SK-N-SH (cell line): Measurements from ENCODE around the gene NDUFB8. TPM values are rescaled to one million over a fixed set of nuclear protein-coding genes. Genes with fewer than 3 reads are reported as not detected.

ENCODE experiments used
- CTCF ChIA-PET: fragments of 300-600, 350-600 bp; formaldehyde crosslinking; extraction: SDS; loops from one replicate; lab custom pipeline; 2021; lab: Yijun Ruan, JAX
- POLR2A ChIA-PET: fragments of 350-600 bp; sonication (Branson Sonifier 250); formaldehyde crosslinking; extraction: SDS; loops from one replicate; lab custom pipeline; 2020; ENCODE audit warnings: antibody characterized with exemption, inconsistent platforms; lab: Yijun Ruan, JAX
- DNase-seq: peaks from one replicate; pipeline ENCODE4 v3.0.0; 2012
- H2AFZ ChIP-seq: fragments of 200-600 bp; sonication (generic); 2 replicates; pipeline ENCODE4 v1.8.1; 2016; ENCODE audit warnings: antibody characterized with exemption, mild to moderate bottlenecking, low read depth
- H3F3A ChIP-seq: fragments of 200-600 bp; sonication (generic); replicated peaks from 2 replicates; pipeline ENCODE3; 2016; ENCODE audit warnings: antibody characterized with exemption, mild to moderate bottlenecking; ENCODE audit not compliant: insufficient read depth
- H3K27ac ChIP-seq, 2 experiments: fragments of 200-500 bp in 1 of 2; fragments of 200-600 bp in 1 of 2; sonication (Bioruptor generic) in 1 of 2; sonication (generic), shearing (Covaris generic) in 1 of 2; 2 replicates each; pipeline versions ENCODE4 v1.5.1 to v1.6.1; 2014 to 2016; ENCODE audit warnings: low read depth in 2 of 2, inconsistent platforms in 1 of 2, low read length in 1 of 2, mild to moderate bottlenecking in 1 of 2, mixed read lengths in 1 of 2
- H3K27me3 ChIP-seq: fragments of 200-600 bp; sonication (generic), shearing (Covaris generic); 2 replicates; pipeline ENCODE4 v1.6.1; 2016; ENCODE audit warnings: mixed run types; ENCODE audit not compliant: insufficient read depth
- H3K36me3 ChIP-seq, 2 experiments: fragments of 200-500 bp in 1 of 2; fragments of 200-600 bp in 1 of 2; sonication (Bioruptor generic) in 1 of 2; sonication (generic) in 1 of 2; replicated peaks in 1 of 2; 2 replicates each; pipeline versions ENCODE3 to v1.5.1; 2014 to 2016; ENCODE audit warnings: low read length in 1 of 2, mild to moderate bottlenecking in 1 of 2; ENCODE audit not compliant: insufficient read depth in 2 of 2, control insufficient read depth in 1 of 2
- H3K4me1 ChIP-seq, 2 experiments: fragments of 200-500 bp in 1 of 2; fragments of 200-600 bp in 1 of 2; sonication (Bioruptor generic) in 1 of 2; sonication (generic), shearing (Covaris generic) in 1 of 2; 2 replicates each; pipeline versions ENCODE4 v1.5.1 to v1.6.1; 2014 to 2016; ENCODE audit warnings: low read depth in 1 of 2, low read length in 1 of 2, mixed run types in 1 of 2; ENCODE audit not compliant: insufficient read depth in 2 of 2, control insufficient read depth in 1 of 2
- H3K4me2 ChIP-seq: fragments of 200-600 bp; sonication (generic), shearing (Covaris generic); 2 replicates; pipeline ENCODE4 v1.6.1; 2017; ENCODE audit warnings: mixed run types
- H3K4me3 ChIP-seq, 2 experiments: fragments of 200-500 bp in 1 of 2; fragments of 200-600 bp in 1 of 2; sonication (Bioruptor generic) in 1 of 2; sonication (generic), shearing (Covaris generic) in 1 of 2; 2 replicates each; pipeline versions ENCODE4 v1.5.1 to v1.8.1; 2014 to 2016; ENCODE audit warnings: low read depth in 2 of 2, inconsistent platforms in 1 of 2, low read length in 1 of 2, mild to moderate bottlenecking in 1 of 2, mixed read lengths in 1 of 2, moderate library complexity in 1 of 2
- H3K79me2 ChIP-seq: fragments of 200-600 bp; sonication (generic); 2 replicates; pipeline ENCODE4 v1.8.1; 2017; ENCODE audit warnings: mild to moderate bottlenecking; ENCODE audit not compliant: insufficient read depth
- H3K9ac ChIP-seq: fragments of 200-600 bp; sonication (generic); 2 replicates; pipeline ENCODE4 v1.6.1; 2017; ENCODE audit warnings: mixed run types
- H3K9me2 ChIP-seq: fragments of 200-600 bp; sonication (generic); 2 replicates; pipeline ENCODE4 v1.6.1; 2017; ENCODE audit warnings: mixed run types
- H3K9me3 ChIP-seq: fragments of 200-600 bp; sonication (generic); 2 replicates; pipeline ENCODE4 v1.6.1; 2017; ENCODE audit warnings: mixed run types, mild to moderate bottlenecking, moderate library complexity
- H4K20me1 ChIP-seq: fragments of 200-600 bp; sonication (generic); 2 replicates; pipeline ENCODE4 v1.6.1; 2017; ENCODE audit warnings: mild to moderate bottlenecking, mixed run types; ENCODE audit not compliant: insufficient read depth
- CHD2 ChIP-seq: fragments of 150-350 bp; IDR thresholded peaks from 2 replicates; pipeline ENCODE4 v1.6.1; 2018; ENCODE audit warnings: low read length; ENCODE audit not compliant: partially characterized antibody
- EZH2phosphoT487 ChIP-seq: fragments of 200-600 bp; sonication (generic); IDR thresholded peaks from 2 replicates; pipeline ENCODE4 v1.6.1; 2017; ENCODE audit warnings: low read depth, mixed run types, mild to moderate bottlenecking, antibody characterized with exemption, moderate library complexity, borderline replicate concordance
- FOSL2 ChIP-seq: IDR thresholded peaks from 2 replicates; pipeline ENCODE4 v1.4.0; 2012; ENCODE audit warnings: low read depth, mild to moderate bottlenecking, moderate library complexity, borderline replicate concordance
- IRF3 ChIP-seq: fragments of 150-350 bp; IDR thresholded peaks from 2 replicates; pipeline ENCODE4 v1.6.1; 2016; ENCODE audit warnings: mild to moderate bottlenecking, low read depth, low read length
- JUND ChIP-seq: IDR thresholded peaks from 2 replicates; pipeline ENCODE4 v1.4.0; 2012
- MXI1 ChIP-seq: IDR thresholded peaks from 2 replicates; pipeline ENCODE4 v1.6.1; 2012; ENCODE audit warnings: mild to moderate bottlenecking, low read depth, low read length, improper control_type of control experiment
- NFIC ChIP-seq: IDR thresholded peaks from 2 replicates; pipeline ENCODE4 v1.4.0; 2012; ENCODE audit warnings: borderline replicate concordance
- NRF1 ChIP-seq: IDR thresholded peaks from 2 replicates; pipeline ENCODE4 v1.6.1; 2012; ENCODE audit warnings: low read depth, mild to moderate bottlenecking, low read length
- RFX5 ChIP-seq: IDR thresholded peaks from 2 replicates; pipeline ENCODE4 v1.6.1; 2012; ENCODE audit warnings: mild to moderate bottlenecking, improper control_type of control experiment, low read length
- RXRA ChIP-seq: IDR thresholded peaks from 2 replicates; pipeline ENCODE4 v1.4.0; 2012; ENCODE audit warnings: low read depth, mild to moderate bottlenecking, borderline replicate concordance
- SMC3 ChIP-seq: IDR thresholded peaks from 2 replicates; pipeline ENCODE4 v1.6.1; 2012; ENCODE audit warnings: low read depth, low read length, improper control_type of control experiment
- TEAD4 ChIP-seq: IDR thresholded peaks from 2 replicates; pipeline ENCODE4 v1.4.0; 2012; ENCODE audit warnings: mild to moderate bottlenecking, borderline replicate concordance; ENCODE audit not compliant: insufficient read depth
- YY1 ChIP-seq: IDR thresholded peaks from 2 replicates; pipeline ENCODE4 v1.4.0; 2012; ENCODE audit warnings: low read depth, mild to moderate bottlenecking
- WGBS: methylation state at CpG from one replicate; pipeline ENCODE4 v1.1.6; 2017; ENCODE audit warnings: low lambda C conversion rate; 5-methylcytosine and 5-hydroxymethylcytosine counted together
- polyA plus RNA-seq, 3 experiments: library from polyadenylated mRNA; depleted of rRNA; stranded (reverse); fragments of >200 nt; gene quantifications; 2 replicates each; pipeline ENCODE4 v1.2.3, GENCODE V29; 2012
- TF ChIP-seq, protein P1 (sequence below): IDR thresholded peaks from 2 replicates; pipeline ENCODE4; 2012
- TF ChIP-seq, protein P2 (sequence below): IDR thresholded peaks from 2 replicates; pipeline ENCODE4 v1.4.0; 2012; ENCODE audit warnings: low read depth
- TF ChIP-seq, protein P3 (sequence below): fragments of 200-600 bp; sonication (generic); IDR thresholded peaks from 2 replicates; pipeline ENCODE4 v1.6.1; 2017; ENCODE audit warnings: antibody characterized with exemption, mild to moderate bottlenecking, moderate library complexity
- TF ChIP-seq, protein P4 (sequence below): IDR thresholded peaks from 2 replicates; pipeline ENCODE4 v1.4.0; 2012; ENCODE audit warnings: low read depth, borderline replicate concordance

Gene NDUFB8
- polyA plus RNA-seq, 1 of the 3 experiments (the other 2 are of a cell fraction): 368 TPM

GRCh38 chr10:100528921-100529474 is 673 bp downstream of the NDUFB8 start:
- TF ChIP-seq IRF3 (no peak), MXI1 (0 out of 2 replicates have a peak, but pooled peaks have one; percentile 37)
- Histone ChIP-seq H2AFZ (peak overlapping the region; percentile 94), H3K4me3 (peak overlapping the region; percentile 75 to 88), H3K4me1 (peaks cover 6 to 11% of the 10 kb centered on the region in 2 experiments; a peak in 1 of 4 replicates), H3K27me3 (no peaks in the 10 kb centered on the region), H3K9me3 (no peaks in the 10 kb centered on the region), H3K79me2 (peaks cover 35% of the 10 kb centered on the region), H3K36me3 (peaks cover 10 to 26% of the 10 kb centered on the region in 2 experiments), H3K4me2 (peak overlapping the region; percentile 93), H4K20me1 (no peaks in the 10 kb centered on the region), H3K9me2 (no peaks in the 10 kb centered on the region), H3K27ac (peak overlapping the region; percentile 43 to 69; a peak in 2 of 4 replicates), H3K9ac (peak overlapping the region; percentile 84), H3F3A (no peaks in the 10 kb centered on the region)
- POLR2A ChIA-PET: no interaction called here
- CTCF ChIA-PET: interaction anchor here (0.8 to 5.9 kb wide), 4 partner anchors 11 to 238 kb away, joined by 3 to 51 read pairs (median 10); no protein-coding TSS in a partner anchor
- 5% methylated on average over 14 of the region's 18 CpGs for WGBS
- DNase-seq: no peak

DNA sequence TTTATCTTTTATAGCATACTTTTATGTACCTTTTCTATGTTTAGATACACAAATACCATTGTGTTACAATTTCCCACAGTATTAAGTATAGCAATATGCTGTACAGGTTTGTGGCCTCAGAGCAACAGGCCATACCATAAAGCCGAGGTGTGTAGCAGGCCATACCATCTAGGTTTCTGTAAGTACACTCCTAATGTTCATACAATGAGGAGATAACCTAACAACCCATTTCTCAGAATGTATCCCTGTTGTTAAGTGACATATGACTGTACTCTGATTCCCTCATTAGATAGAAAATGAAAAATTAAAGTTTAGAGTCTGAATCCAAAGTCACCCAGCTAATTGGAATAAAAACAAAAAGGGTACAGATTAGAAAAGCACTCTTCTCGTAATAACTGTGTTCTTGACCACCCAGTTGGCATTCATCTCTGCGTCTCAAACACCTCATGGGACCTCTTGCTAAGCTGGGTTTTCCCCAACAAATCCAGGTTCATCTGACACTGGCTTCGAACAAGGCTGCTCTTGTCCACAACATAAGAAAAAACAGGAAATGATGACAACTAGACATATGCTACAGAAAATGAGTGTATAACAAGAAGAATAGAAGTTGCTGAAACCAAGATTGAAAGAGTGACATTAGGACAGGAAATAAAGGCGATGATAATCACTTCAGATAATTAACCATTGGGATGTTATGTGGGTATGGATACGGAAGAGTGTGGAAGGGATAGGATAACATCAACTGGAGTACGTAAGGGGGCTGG is 1.4 kb downstream of the NDUFB8 start:
- CTCF ChIA-PET: interaction anchor here (0.8 to 5.9 kb wide), 5 partner anchors 10 to 350 kb away, joined by 3 to 51 read pairs (median 4); no protein-coding TSS in a partner anchor
- H3K79me2 ChIP-seq: peaks cover 35% of the 10 kb centered on the region
- no peak overlapping the region for H3K27ac ChIP-seq
- H2AFZ ChIP-seq: no peak overlapping the region
- H3K9me3 ChIP-seq: no peaks in the 10 kb centered on the region
- peak overlapping the region; percentile 84; the same call in 1 of the 2 replicates for H3K9ac ChIP-seq
- H3K27me3 ChIP-seq: no peaks in the 10 kb centered on the region
- no peak for DNase-seq
- WGBS: 62% methylated on average over 7 of the region's 7 CpGs
- H3K4me3 ChIP-seq: peak overlapping the region; percentile 75 to 88
- no peaks in the 10 kb centered on the region for H4K20me1 ChIP-seq
- POLR2A ChIA-PET: no interaction called here
- H3K36me3 ChIP-seq: peaks cover 10 to 33% of the 10 kb centered on the region in 2 experiments
- no peaks in the 10 kb centered on the region for H3K9me2 ChIP-seq
- H3F3A ChIP-seq: no peaks in the 10 kb centered on the region
- TF ChIP-seq TEAD4 (no peak), RFX5 (no peak), FOSL2 (no peak), IRF3 (no peak), SMC3 (no peak), RXRA (no peak), CHD2 (no peak), NFIC (no peak), EZH2phosphoT487 (no peak), NRF1 (no peak), YY1 (no peak), JUND (no peak), MXI1 (no peak)
- TF ChIP-seq, protein P1, sequence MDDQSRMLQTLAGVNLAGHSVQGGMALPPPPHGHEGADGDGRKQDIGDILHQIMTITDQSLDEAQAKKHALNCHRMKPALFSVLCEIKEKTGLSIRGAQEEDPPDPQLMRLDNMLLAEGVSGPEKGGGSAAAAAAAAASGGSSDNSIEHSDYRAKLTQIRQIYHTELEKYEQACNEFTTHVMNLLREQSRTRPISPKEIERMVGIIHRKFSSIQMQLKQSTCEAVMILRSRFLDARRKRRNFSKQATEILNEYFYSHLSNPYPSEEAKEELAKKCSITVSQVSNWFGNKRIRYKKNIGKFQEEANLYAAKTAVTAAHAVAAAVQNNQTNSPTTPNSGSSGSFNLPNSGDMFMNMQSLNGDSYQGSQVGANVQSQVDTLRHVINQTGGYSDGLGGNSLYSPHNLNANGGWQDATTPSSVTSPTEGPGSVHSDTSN: no peak
- TF ChIP-seq, protein P2, sequence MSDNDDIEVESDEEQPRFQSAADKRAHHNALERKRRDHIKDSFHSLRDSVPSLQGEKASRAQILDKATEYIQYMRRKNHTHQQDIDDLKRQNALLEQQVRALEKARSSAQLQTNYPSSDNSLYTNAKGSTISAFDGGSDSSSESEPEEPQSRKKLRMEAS: no peak
- TF ChIP-seq, protein P3, sequence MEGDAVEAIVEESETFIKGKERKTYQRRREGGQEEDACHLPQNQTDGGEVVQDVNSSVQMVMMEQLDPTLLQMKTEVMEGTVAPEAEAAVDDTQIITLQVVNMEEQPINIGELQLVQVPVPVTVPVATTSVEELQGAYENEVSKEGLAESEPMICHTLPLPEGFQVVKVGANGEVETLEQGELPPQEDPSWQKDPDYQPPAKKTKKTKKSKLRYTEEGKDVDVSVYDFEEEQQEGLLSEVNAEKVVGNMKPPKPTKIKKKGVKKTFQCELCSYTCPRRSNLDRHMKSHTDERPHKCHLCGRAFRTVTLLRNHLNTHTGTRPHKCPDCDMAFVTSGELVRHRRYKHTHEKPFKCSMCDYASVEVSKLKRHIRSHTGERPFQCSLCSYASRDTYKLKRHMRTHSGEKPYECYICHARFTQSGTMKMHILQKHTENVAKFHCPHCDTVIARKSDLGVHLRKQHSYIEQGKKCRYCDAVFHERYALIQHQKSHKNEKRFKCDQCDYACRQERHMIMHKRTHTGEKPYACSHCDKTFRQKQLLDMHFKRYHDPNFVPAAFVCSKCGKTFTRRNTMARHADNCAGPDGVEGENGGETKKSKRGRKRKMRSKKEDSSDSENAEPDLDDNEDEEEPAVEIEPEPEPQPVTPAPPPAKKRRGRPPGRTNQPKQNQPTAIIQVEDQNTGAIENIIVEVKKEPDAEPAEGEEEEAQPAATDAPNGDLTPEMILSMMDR: no peak
- TF ChIP-seq, protein P4, sequence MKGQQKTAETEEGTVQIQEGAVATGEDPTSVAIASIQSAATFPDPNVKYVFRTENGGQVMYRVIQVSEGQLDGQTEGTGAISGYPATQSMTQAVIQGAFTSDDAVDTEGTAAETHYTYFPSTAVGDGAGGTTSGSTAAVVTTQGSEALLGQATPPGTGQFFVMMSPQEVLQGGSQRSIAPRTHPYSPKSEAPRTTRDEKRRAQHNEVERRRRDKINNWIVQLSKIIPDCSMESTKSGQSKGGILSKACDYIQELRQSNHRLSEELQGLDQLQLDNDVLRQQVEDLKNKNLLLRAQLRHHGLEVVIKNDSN: no peak
- H3K4me1 ChIP-seq: peaks cover 6 to 11% of the 10 kb centered on the region in 2 experiments; a peak in 1 of 4 replicates
- peak overlapping the region; percentile 93 for H3K4me2 ChIP-seq
